A204.1 (cell line): ENCODE results near the gene LHX3.
"Not testable (repeated sequence)": the region's sequence is repeated elsewhere in the genome, so short reads cannot be mapped to it uniquely, and the experiment has no call there.

Experiments
- FAIRE-seq: peaks from 2 replicates; lab custom pipeline; 2012; peaks lifted over from hg19 to GRCh38; lab: Jason Lieb, UNC

LHX3 gene

GRCh38 chr9:136153381-136154065 lies 51.4 kb downstream of the LHX3 start:
- no peak for FAIRE-seq

- no peak for FAIRE-seq
Measured at GRCh38 chr9:136152931-136153330, 52.0 kb downstream of the LHX3 start.

GRCh38 chr9:136152543-136152866 lies 52.4 kb downstream of the LHX3 start:
- no peak for FAIRE-seq

GRCh38 chr9:136151848-136152542 lies 52.9 kb downstream of the LHX3 start:
- no peak for FAIRE-seq

DNA sequence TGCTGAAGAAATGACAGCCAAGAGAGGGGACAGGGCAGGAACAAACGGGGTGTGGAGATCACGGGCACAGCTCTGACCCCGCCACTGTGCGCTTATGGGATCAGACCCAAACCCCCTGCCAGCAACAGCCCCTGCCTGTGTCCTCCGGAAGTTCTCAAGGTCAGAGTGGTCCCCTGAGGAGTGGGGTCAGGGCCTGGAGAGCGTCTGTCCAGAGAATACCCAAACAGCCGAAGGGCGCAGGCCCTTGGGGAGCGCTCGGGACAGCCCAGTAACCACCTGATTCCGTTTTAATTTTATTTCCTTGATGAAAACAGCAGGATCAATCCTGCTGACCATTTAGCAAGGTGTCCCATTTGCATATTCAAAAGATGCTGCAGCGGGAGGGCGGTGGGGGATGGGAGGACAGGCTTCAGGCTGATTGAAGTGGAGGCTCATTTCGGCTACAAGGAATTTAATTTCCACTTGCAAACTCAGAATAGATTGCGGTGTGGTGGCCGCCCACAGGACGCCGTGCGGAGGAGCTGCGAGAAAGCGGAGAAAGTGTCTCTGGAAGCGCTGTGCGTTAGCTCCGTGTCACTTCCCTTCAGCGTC lies 53.6 kb downstream of the LHX3 start:
- FAIRE-seq = no peak

DNA sequence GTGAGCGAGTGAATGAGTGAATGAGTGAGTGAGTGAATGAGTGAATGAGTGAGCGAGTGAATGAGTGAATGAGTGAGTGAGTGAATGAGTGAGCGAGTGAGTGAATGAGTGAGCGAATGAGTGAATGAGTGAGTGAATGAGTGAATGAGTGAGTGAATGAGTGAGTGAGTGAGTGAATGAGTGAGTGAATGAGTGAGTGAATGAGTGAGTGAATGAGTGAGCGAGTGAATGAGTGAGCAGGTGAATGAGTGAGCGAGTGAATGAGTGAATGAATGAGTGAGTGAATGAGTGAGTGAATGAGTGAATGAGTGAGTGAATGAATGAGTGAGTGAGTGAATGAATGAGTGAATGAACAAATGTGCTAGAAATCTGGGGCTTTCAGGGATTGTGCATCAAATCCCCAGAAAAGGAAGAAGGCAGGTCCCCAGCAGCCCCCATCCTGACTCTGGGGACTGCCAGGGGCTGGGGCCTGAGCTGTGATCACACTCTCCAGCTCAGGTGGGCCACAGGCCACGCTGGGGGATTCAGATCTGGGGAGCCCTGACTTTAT lies 54.2 kb downstream of the LHX3 start:
- not testable (repeated sequence) for FAIRE-seq

DNA sequence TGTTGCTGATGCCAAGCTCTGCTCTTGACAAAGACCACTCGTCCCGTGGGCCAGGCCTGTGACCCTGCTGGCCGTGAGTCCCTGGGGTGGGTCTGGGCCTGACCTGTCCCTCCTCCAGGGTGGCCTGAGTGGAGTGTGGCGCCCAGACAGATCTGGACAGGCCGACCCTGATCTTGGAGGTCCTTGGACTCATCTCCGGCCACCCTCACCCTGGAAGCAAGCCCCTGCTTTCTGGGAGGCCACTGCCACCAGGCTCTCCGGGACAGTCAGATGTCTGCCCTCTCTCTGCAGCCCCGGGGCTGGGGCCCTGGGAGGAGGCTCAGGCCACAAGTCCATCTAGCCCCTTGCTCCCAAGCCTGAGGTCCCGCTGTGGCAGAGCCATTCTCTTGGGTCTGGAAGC lies 55.1 kb downstream of the LHX3 start:
- FAIRE-seq = no peak

- FAIRE-seq = no peak
Measured at GRCh38 chr9:136149337-136149736, 55.6 kb downstream of the LHX3 start.

DNA sequence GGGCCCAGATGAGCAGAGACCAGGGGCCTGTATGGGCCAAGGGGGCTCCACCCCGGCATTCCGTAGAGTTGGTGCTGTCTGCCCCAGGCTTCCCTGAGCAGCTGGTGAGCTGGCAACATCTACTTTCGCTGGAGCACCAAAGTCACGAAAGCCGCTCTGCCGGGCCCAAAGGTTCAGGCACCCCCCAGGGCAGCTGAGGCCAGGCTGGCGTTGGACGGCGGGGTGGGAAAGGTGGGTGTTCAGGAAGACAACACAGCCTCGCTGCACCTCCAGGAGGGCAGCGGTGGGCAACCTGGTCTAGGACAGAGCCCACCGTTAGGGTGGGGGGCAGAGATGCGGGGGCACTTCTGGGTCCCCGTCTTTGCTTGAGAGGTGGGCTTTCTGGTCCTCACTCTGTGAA lies 56.2 kb downstream of the LHX3 start:
- FAIRE-seq = no peak

GRCh38 chr9:136147890-136148714 lies 56.8 kb downstream of the LHX3 start:
- FAIRE-seq = no peak

DNA sequence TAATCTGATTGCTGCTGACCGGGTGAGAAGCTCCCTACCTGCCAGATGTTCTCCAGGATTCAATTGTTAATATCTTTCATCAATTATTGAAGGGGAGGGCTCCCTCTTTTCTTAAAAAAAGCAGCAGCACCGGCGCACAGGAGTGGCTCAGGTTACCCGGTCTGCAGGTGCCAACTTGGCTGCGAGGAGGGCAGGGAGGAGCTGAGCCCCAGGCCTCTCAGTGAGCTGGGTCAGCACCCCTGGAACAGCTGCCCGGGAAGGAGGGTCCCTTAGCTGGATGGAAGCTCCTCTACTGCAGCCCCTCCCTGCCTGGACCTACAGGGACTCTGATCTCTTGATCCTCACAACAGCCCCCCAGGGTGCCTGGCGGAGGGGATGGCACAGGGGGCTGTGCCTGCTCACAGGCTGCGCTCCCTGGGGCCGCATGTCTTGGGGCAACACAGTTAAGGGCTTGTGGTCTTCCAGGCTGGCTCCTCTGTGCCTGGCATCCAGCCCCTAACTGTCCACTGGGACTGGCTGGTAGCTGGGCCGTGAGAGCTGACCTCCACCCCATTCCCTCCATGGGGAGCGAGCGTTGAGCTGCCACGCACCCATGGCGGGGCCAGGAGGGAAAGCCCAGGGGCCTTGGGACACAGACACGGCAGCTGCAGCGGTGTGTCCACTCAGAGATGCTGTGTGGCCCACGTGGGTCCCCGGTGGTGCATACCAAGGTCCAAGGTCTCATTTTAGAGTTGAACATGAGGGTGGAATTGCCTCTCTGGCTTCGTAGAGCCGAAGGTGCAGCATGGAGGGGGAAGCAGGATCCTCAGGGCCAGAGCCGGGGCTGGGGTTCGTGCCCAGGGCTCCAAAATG lies 57.7 kb downstream of the LHX3 start:
- FAIRE-seq = no peak
